Suprapubic skin (tissue), 3 donors: ENCODE results near the gene PSMG4.

Source experiments
- POLR2A ChIP-seq, 2 donors: fragments of 450-650 bp; IDR thresholded peaks; one replicate each; pipeline ENCODE4 v1.6.1; 2017; ENCODE audit warnings: antibody characterized with exemption in 2 of 2, mild to moderate bottlenecking in 2 of 2, moderate library complexity in 2 of 2
- TF ChIP-seq, protein P1 (sequence below), 2 donors: fragments of 200-600 bp in 1 of 2; fragments of 450-650 bp in 1 of 2; sonication (generic) in 1 of 2; IDR thresholded peaks; one replicate each; pipeline ENCODE4 v1.5.1; 2016 to 2019; ENCODE audit warnings: antibody characterized with exemption in 2 of 2, mild to moderate bottlenecking in 1 of 2, moderate library complexity in 1 of 2

DNA sequence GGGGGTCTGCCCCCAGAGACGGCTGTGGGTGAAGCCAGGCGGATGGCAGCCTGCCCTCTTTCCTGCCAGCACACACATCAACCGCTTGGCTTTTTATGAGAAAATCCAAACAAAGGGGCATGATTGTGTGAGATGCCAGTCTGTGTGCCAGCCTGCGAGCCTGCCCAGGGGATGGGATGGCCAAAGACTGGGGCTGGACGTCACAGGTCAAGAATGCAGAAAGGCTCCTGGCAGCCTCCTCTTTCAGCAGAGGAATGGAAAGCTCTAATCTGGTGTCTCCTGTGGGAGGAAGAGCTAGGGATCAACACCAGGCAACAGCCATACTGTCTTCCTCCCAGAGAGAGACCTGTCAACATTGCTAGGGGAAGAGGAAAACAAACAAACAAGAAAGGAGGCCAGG, 47.1 kb upstream of the PSMG4 start:
- TF ChIP-seq, protein P1, sequence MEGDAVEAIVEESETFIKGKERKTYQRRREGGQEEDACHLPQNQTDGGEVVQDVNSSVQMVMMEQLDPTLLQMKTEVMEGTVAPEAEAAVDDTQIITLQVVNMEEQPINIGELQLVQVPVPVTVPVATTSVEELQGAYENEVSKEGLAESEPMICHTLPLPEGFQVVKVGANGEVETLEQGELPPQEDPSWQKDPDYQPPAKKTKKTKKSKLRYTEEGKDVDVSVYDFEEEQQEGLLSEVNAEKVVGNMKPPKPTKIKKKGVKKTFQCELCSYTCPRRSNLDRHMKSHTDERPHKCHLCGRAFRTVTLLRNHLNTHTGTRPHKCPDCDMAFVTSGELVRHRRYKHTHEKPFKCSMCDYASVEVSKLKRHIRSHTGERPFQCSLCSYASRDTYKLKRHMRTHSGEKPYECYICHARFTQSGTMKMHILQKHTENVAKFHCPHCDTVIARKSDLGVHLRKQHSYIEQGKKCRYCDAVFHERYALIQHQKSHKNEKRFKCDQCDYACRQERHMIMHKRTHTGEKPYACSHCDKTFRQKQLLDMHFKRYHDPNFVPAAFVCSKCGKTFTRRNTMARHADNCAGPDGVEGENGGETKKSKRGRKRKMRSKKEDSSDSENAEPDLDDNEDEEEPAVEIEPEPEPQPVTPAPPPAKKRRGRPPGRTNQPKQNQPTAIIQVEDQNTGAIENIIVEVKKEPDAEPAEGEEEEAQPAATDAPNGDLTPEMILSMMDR (IDR thresholded peaks at IDR 0.05), result no peak
- no peak for TF ChIP-seq POLR2A (IDR thresholded peaks at IDR 0.05)
